Body of pancreas (tissue), 4 donors: Measurements from ENCODE around the gene TOX3.

Experiments used
- CTCF ChIP-seq, 7 experiments: fragments of 450-650 bp in 4 of 7; fragments of 200-600 bp in 3 of 7; sonication (generic) in 3 of 7; IDR thresholded peaks; one replicate each; pipeline ENCODE4 v1.5.1; 2016 to 2019; ENCODE audit warnings: antibody characterized with exemption in 7 of 7
- POLR2A ChIP-seq, 3 donors: fragments of 450-650 bp; IDR thresholded peaks; one replicate each; pipeline ENCODE4 v1.6.1; 2016; ENCODE audit warnings: antibody characterized with exemption in 3 of 3, mild to moderate bottlenecking in 2 of 3

- TF ChIP-seq CTCF (IDR thresholded peaks at IDR 0.05) (no peak), POLR2A (IDR thresholded peaks at IDR 0.05) (no peak)
These were observed 70.8 kb downstream of the TOX3 start for GRCh38 chr16:52476111-52476510.
